Neural cell (in vitro differentiated cells): ENCODE measurements around the gene NANOS2. TPM values are rescaled to one million over a fixed set of nuclear protein-coding genes. Genes with fewer than 3 reads are reported as not detected.

Experiments
- H2AFZ ChIP-seq: fragments of 200-600, 300-800 bp; sonication (generic), shearing (Covaris generic); 2 replicates; pipeline ENCODE4 v1.6.0; 2014; ENCODE audit warnings: low read depth, mild to moderate bottlenecking, antibody characterized with exemption, low read length, moderate library complexity
- H3F3A ChIP-seq: fragments of 200-600 bp; shearing (Covaris generic); 2 replicates; pipeline ENCODE4 v1.6.1; 2016; ENCODE audit warnings: mild to moderate bottlenecking, moderate library complexity, mixed read lengths, antibody characterized with exemption, low read length; ENCODE audit not compliant: insufficient read depth, poor library complexity, severe bottlenecking
- H3K27ac ChIP-seq: fragments of 200-600, 300-800 bp; sonication (generic), shearing (Covaris generic); 2 replicates; pipeline ENCODE4 v1.5.1; 2014; ENCODE audit warnings: mild to moderate bottlenecking, low read length, moderate library complexity
- H3K27me3 ChIP-seq: fragments of 300-800, 200-600 bp; sonication (generic), shearing (Covaris generic); 2 replicates; pipeline ENCODE4 v1.6.0; 2014; ENCODE audit warnings: mild to moderate bottlenecking, low read depth, low read length, moderate library complexity; ENCODE audit not compliant: insufficient read depth
- H3K36me3 ChIP-seq: fragments of 300-800, 200-600 bp; sonication (generic), shearing (Covaris generic); 2 replicates; pipeline ENCODE4 v1.5.1; 2014; ENCODE audit warnings: mild to moderate bottlenecking, antibody characterized with exemption, low read length, moderate library complexity; ENCODE audit not compliant: insufficient read depth
- H3K4me2 ChIP-seq: fragments of 300-800, 200-600 bp; sonication (generic), shearing (Covaris generic); 2 replicates; pipeline ENCODE4 v1.6.0; 2014; ENCODE audit warnings: mild to moderate bottlenecking, low read length
- H3K4me3 ChIP-seq: fragments of 300-800, 200-600 bp; sonication (generic), shearing (Covaris generic); 2 replicates; pipeline ENCODE4 v1.5.1; 2014; ENCODE audit warnings: mild to moderate bottlenecking, low read length, moderate library complexity
- H3K79me2 ChIP-seq: fragments of 200-600 bp; shearing (Covaris generic); replicated peaks from 2 replicates; pipeline ENCODE4 v1.6.0; 2014; ENCODE audit warnings: mild to moderate bottlenecking, low read length, moderate library complexity; ENCODE audit not compliant: insufficient read depth
- H3K9ac ChIP-seq: fragments of 300-800, 200-600 bp; sonication (generic), shearing (Covaris generic); 2 replicates; pipeline ENCODE4 v1.6.1; 2016; ENCODE audit warnings: mild to moderate bottlenecking, low read length, mixed read lengths
- H3K9me2 ChIP-seq: fragments of 200-600 bp; shearing (Covaris generic); 2 replicates; pipeline ENCODE4 v1.6.1; 2016; ENCODE audit warnings: mild to moderate bottlenecking, low read length, mixed read lengths; ENCODE audit not compliant: insufficient read depth
- H3K9me3 ChIP-seq: fragments of 200-600, 300-800 bp; sonication (generic), shearing (Covaris generic); 2 replicates; pipeline ENCODE4 v1.6.1; 2016; ENCODE audit warnings: mild to moderate bottlenecking, mixed run types, low read length, moderate library complexity, mixed read lengths
- H4K20me1 ChIP-seq: fragments of 200-600 bp; shearing (Covaris generic); 2 replicates; pipeline ENCODE4 v1.6.1; 2016; ENCODE audit warnings: mild to moderate bottlenecking, mixed run types; ENCODE audit not compliant: insufficient read depth
- EP300 ChIP-seq: fragments of 450-650 bp; conservative IDR thresholded peaks from 2 replicates; pipeline ENCODE4 v1.6.1; 2014; ENCODE audit warnings: antibody characterized with exemption, mild to moderate bottlenecking, moderate library complexity; ENCODE audit not compliant: poor library complexity, severe bottlenecking
- EZH2 ChIP-seq: fragments of 200-600, 300-800 bp; shearing (Covaris generic), sonication (generic); IDR thresholded peaks from 2 replicates; pipeline ENCODE4 v1.6.1; 2014; ENCODE audit warnings: antibody characterized with exemption, low read length, borderline replicate concordance, mild to moderate bottlenecking; ENCODE audit not compliant: insufficient read depth, poor library complexity, severe bottlenecking
- MXI1 ChIP-seq: fragments of 450-650 bp; conservative IDR thresholded peaks from 2 replicates; pipeline ENCODE4 v1.6.1; 2014; ENCODE audit warnings: antibody characterized with exemption, mild to moderate bottlenecking; ENCODE audit not compliant: poor library complexity, severe bottlenecking
- POLR2AphosphoS5 ChIP-seq: IDR thresholded peaks from 2 replicates; pipeline ENCODE4 v1.6.1; 2012
- RAD21 ChIP-seq: fragments of 450-650 bp; conservative IDR thresholded peaks from 2 replicates; pipeline ENCODE4 v1.6.1; 2014; ENCODE audit warnings: antibody characterized with exemption, mild to moderate bottlenecking, moderate library complexity
- SMC3 ChIP-seq: fragments of 450-650 bp; conservative IDR thresholded peaks from 2 replicates; pipeline ENCODE4 v1.6.1; 2014; ENCODE audit warnings: antibody characterized with exemption, mild to moderate bottlenecking, moderate library complexity; ENCODE audit not compliant: poor library complexity
- TAF1 ChIP-seq: IDR thresholded peaks from 2 replicates; pipeline ENCODE4 v1.6.1; 2012; ENCODE audit warnings: low read depth
- polyA plus RNA-seq: library from polyadenylated mRNA; depleted of rRNA; stranded (reverse); fragments of >200 nt; gene quantifications from 2 replicates; pipeline ENCODE4 v1.2.3, GENCODE V29; 2014
- TF ChIP-seq, protein P1 (sequence below): fragments of 450-650 bp; IDR thresholded peaks from 2 replicates; pipeline ENCODE4 v1.5.1; 2014; ENCODE audit warnings: antibody characterized with exemption, mild to moderate bottlenecking, moderate library complexity; ENCODE audit not compliant: poor library complexity, severe bottlenecking
- TF ChIP-seq, protein P2 (sequence below): IDR thresholded peaks from 2 replicates; pipeline ENCODE4 v1.6.1; 2012; ENCODE audit warnings: borderline replicate concordance

The NANOS2 gene
- polyA plus RNA-seq, 1 donor from 2014 or later, result 0.64 TPM

DNA sequence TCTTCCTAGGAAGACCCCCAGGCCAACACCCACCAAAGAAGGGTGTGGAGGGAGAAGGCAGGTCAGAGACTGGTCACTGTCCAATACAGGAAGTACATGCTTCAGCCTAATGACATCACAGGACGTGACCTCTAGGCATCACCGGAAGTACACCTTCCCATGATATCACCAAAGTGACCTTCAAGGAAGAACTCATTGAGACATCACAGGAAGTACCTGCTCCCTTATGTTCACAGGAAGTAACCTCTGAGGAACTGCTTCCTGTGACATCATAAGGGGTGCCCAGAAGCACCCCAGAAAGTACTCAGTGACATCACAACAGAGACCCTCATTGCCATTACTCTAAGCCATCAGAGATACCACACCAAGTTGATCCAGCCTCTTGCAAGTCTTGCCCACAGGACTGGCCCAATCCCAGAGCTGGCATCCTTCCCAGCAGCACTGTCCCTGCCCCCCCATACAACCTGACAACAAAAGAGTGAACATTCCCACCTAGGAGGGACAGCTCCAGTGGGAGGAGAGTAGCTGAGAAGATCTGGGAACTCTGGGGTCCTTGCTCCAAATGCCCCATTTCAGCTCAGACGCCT, 24.2 kb upstream of the NANOS2 start:
- TF ChIP-seq, protein P1, sequence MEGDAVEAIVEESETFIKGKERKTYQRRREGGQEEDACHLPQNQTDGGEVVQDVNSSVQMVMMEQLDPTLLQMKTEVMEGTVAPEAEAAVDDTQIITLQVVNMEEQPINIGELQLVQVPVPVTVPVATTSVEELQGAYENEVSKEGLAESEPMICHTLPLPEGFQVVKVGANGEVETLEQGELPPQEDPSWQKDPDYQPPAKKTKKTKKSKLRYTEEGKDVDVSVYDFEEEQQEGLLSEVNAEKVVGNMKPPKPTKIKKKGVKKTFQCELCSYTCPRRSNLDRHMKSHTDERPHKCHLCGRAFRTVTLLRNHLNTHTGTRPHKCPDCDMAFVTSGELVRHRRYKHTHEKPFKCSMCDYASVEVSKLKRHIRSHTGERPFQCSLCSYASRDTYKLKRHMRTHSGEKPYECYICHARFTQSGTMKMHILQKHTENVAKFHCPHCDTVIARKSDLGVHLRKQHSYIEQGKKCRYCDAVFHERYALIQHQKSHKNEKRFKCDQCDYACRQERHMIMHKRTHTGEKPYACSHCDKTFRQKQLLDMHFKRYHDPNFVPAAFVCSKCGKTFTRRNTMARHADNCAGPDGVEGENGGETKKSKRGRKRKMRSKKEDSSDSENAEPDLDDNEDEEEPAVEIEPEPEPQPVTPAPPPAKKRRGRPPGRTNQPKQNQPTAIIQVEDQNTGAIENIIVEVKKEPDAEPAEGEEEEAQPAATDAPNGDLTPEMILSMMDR, result no peak
- TF ChIP-seq, protein P2, sequence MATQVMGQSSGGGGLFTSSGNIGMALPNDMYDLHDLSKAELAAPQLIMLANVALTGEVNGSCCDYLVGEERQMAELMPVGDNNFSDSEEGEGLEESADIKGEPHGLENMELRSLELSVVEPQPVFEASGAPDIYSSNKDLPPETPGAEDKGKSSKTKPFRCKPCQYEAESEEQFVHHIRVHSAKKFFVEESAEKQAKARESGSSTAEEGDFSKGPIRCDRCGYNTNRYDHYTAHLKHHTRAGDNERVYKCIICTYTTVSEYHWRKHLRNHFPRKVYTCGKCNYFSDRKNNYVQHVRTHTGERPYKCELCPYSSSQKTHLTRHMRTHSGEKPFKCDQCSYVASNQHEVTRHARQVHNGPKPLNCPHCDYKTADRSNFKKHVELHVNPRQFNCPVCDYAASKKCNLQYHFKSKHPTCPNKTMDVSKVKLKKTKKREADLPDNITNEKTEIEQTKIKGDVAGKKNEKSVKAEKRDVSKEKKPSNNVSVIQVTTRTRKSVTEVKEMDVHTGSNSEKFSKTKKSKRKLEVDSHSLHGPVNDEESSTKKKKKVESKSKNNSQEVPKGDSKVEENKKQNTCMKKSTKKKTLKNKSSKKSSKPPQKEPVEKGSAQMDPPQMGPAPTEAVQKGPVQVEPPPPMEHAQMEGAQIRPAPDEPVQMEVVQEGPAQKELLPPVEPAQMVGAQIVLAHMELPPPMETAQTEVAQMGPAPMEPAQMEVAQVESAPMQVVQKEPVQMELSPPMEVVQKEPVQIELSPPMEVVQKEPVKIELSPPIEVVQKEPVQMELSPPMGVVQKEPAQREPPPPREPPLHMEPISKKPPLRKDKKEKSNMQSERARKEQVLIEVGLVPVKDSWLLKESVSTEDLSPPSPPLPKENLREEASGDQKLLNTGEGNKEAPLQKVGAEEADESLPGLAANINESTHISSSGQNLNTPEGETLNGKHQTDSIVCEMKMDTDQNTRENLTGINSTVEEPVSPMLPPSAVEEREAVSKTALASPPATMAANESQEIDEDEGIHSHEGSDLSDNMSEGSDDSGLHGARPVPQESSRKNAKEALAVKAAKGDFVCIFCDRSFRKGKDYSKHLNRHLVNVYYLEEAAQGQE, result no peak
- TF ChIP-seq SMC3, result no peak
- no peak for TF ChIP-seq RAD21
- no peak for TF ChIP-seq EP300
- Histone ChIP-seq H3K27ac (no peak overlapping the region), H3K36me3 (peaks cover 26% of the 10 kb centered on the region), H3K9ac (no peak overlapping the region), H3K4me2 (no peak overlapping the region), H2AFZ (no peak overlapping the region), H3K4me3 (no peak overlapping the region), H3F3A (no peaks in the 10 kb centered on the region), H3K9me2 (no peaks in the 10 kb centered on the region), H3K79me2 (peaks cover 10% of the 10 kb centered on the region), H3K27me3 (no peaks in the 10 kb centered on the region), H3K9me3 (no peaks in the 10 kb centered on the region), H4K20me1 (peaks cover 10% of the 10 kb centered on the region)

DNA sequence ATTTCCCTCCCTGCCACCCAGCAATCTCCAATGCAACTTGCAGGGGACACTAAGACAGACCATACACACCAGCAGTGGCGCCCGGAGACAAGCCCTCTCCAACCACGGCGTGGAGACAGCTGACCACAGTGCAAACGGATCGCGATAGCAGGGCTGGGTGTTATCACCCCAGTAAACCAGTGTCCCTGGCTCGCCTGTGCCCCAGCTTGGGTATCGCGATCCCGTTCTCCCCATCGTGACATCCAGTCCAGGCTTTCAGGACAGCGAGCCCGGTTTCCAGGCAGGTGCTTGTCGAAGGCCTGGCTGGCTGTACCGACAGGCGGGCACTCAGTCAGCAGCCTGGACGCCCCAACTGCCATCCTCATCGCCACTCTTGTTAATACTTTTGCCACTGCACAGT, 20.7 kb upstream of the NANOS2 start:
- Histone ChIP-seq H3K9me3 (no peaks in the 10 kb centered on the region), H4K20me1 (peaks cover 10% of the 10 kb centered on the region), H3K9me2 (no peaks in the 10 kb centered on the region), H3K27me3 (no peaks in the 10 kb centered on the region), H3K36me3 (peaks cover 16% of the 10 kb centered on the region), H3K9ac (no peak overlapping the region), H3K4me2 (no peak overlapping the region), H3K27ac (no peak overlapping the region), H3K4me3 (no peak overlapping the region), H3K79me2 (peaks cover 10% of the 10 kb centered on the region), H3F3A (no peaks in the 10 kb centered on the region), H2AFZ (no peak overlapping the region)
- TF ChIP-seq, protein P2, result no peak
- TF ChIP-seq EZH2, result no peak
- no peak for TF ChIP-seq MXI1
- no peak for TF ChIP-seq EP300
- TF ChIP-seq TAF1, result no peak
- no peak for TF ChIP-seq POLR2AphosphoS5
- TF ChIP-seq SMC3, result no peak
- no peak for TF ChIP-seq RAD21
- TF ChIP-seq, protein P1, result no peak
